WTC11 (cell line): Measurements from ENCODE around the gene GPATCH4. TPM values are rescaled to one million over a fixed set of nuclear protein-coding genes. Genes with fewer than 3 reads are reported as not detected.

Experiments used
- ATAC-seq: fragments of 200-7000 bp; cut with Tn5 transposase; 2 replicates; pipeline ENCODE4 v1.10.0; 2021; ENCODE audit warnings: mild to moderate bottlenecking, moderate library complexity
- CTCF ChIA-PET: fragments of 300-600 bp; sonication (Branson Sonifier 250); formaldehyde crosslinking; loops from one replicate; lab custom pipeline; 2021; ENCODE audit warnings: antibody characterized with exemption; lab: Charles Lee
- POLR2A ChIA-PET: fragments of 350-600 bp; sonication (Branson Sonifier 250); formaldehyde crosslinking; loops from one replicate; lab custom pipeline; 2021; ENCODE audit warnings: antibody characterized with exemption; lab: Charles Lee
- DNase-seq: peaks from one replicate; pipeline ENCODE4 v3.0.0; 2021; ENCODE audit warnings: low spot score
- H3K27ac Mint-ChIP-seq: 2 replicates; pipeline ENCODE4 v1.8.0; 2021; ENCODE audit warnings: mixed read lengths
- H3K27me3 Mint-ChIP-seq: 2 replicates; pipeline ENCODE4 v1.8.0; 2021; ENCODE audit warnings: low read depth, mild to moderate bottlenecking, moderate library complexity, mixed read lengths
- H3K36me3 Mint-ChIP-seq: 2 replicates; pipeline ENCODE4 v1.8.0; 2021; ENCODE audit warnings: mixed read lengths
- H3K4me1 Mint-ChIP-seq: 2 replicates; pipeline ENCODE4 v1.8.0; 2022; ENCODE audit warnings: mixed read lengths
- H3K4me3 Mint-ChIP-seq: 2 replicates; pipeline ENCODE4 v1.8.0; 2021; ENCODE audit warnings: mild to moderate bottlenecking, moderate library complexity, mixed read lengths
- H3K9me3 Mint-ChIP-seq: 2 replicates; pipeline ENCODE4 v1.8.0; 2021; ENCODE audit warnings: mixed read lengths
- AFF4 ChIP-seq: sonication (generic); formaldehyde crosslinking; IDR thresholded peaks from 2 replicates; pipeline ENCODE4 v1.8.1; 2023; ENCODE audit warnings: mild to moderate bottlenecking, missing genetic modification reagents, borderline replicate concordance
- CBFB ChIP-seq: sonication (generic); formaldehyde crosslinking; IDR thresholded peaks from 2 replicates; pipeline ENCODE4 v1.8.1; 2022; ENCODE audit warnings: mild to moderate bottlenecking, low read depth, missing genetic modification reagents
- HMGXB4 ChIP-seq: sonication (generic); formaldehyde crosslinking; IDR thresholded peaks from 2 replicates; pipeline ENCODE4 v1.8.1; 2023; ENCODE audit warnings: mild to moderate bottlenecking, moderate library complexity, missing genetic modification reagents
- IRF1 ChIP-seq: sonication (generic); formaldehyde crosslinking; IDR thresholded peaks from 2 replicates; pipeline ENCODE4 v1.8.0; 2023; ENCODE audit warnings: missing genetic modification reagents
- JUN ChIP-seq: sonication (generic); formaldehyde crosslinking; IDR thresholded peaks from 2 replicates; pipeline ENCODE4 v1.8.0; 2023; ENCODE audit warnings: mild to moderate bottlenecking, missing genetic modification reagents
- NFATC4 ChIP-seq: fragments of 250-450 bp; sonication (Bioruptor Pico); IDR thresholded peaks from 2 replicates; pipeline ENCODE4 v1.9.0; 2021; ENCODE audit warnings: mild to moderate bottlenecking
- PRDM15 ChIP-seq: sonication (generic); formaldehyde crosslinking; IDR thresholded peaks from 2 replicates; pipeline ENCODE4 v1.8.0; 2022; ENCODE audit warnings: missing genetic modification reagents
- RORB ChIP-seq: fragments of 250-450 bp; sonication (Bioruptor Pico); IDR thresholded peaks from 2 replicates; pipeline ENCODE4 v1.9.0; 2021; ENCODE audit warnings: mild to moderate bottlenecking
- SMAD3 ChIP-seq: sonication (generic); formaldehyde crosslinking; IDR thresholded peaks from 2 replicates; pipeline ENCODE4 v1.8.0; 2022; ENCODE audit warnings: missing genetic modification reagents, mild to moderate bottlenecking, borderline replicate concordance
- TEAD4 ChIP-seq: sonication (generic); formaldehyde crosslinking; IDR thresholded peaks from 2 replicates; pipeline ENCODE4 v1.8.0; 2022; ENCODE audit warnings: mild to moderate bottlenecking, missing genetic modification reagents
- USF2 ChIP-seq: sonication (generic); formaldehyde crosslinking; IDR thresholded peaks from 2 replicates; pipeline ENCODE4 v1.8.1; 2023; ENCODE audit warnings: mild to moderate bottlenecking, missing genetic modification reagents, moderate library complexity
- ZNF281 ChIP-seq: sonication (generic); formaldehyde crosslinking; IDR thresholded peaks from 2 replicates; pipeline ENCODE4 v1.8.0; 2023; ENCODE audit warnings: mild to moderate bottlenecking, missing genetic modification reagents
- total RNA-seq: library from RNA; stranded (reverse); gene quantifications from 3 replicates; pipeline ENCODE4 v1.2.3, GENCODE V29; 2021
- TF ChIP-seq, protein P1 (sequence below): sonication (generic); formaldehyde crosslinking; IDR thresholded peaks from 2 replicates; pipeline ENCODE4 v1.8.0; 2022; ENCODE audit warnings: mild to moderate bottlenecking, missing genetic modification reagents
- TF ChIP-seq, protein P2 (sequence below): fragments of 250-450 bp; sonication (Bioruptor Pico); conservative IDR thresholded peaks from 2 replicates; pipeline ENCODE4 v1.9.0; 2021; ENCODE audit warnings: mild to moderate bottlenecking

Gene GPATCH4
- total RNA-seq, 1 experiment from 2014 or later = 50.1 TPM

- no peaks in the 10 kb centered on the region for H3K36me3 Mint-ChIP-seq
- peaks cover 13% of the 10 kb centered on the region for H3K4me1 Mint-ChIP-seq
- ATAC-seq = no peak
- ChIA-PET POLR2A (interaction anchor here (0.7 kb wide), 1 partner anchor 70 kb away, joined by 3 read pairs; no protein-coding TSS in a partner anchor), CTCF (interaction anchor here (0.7 to 13.2 kb wide), 13 partner anchors 9 to 305 kb away, joined by 3 to 365 read pairs (median 18); partner anchors contain the start of genes BCAN, GPATCH4 and NES)
- no peak overlapping the region for H3K27ac Mint-ChIP-seq
- H3K4me3 Mint-ChIP-seq = peak overlapping the region; percentile 38
- no peak for DNase-seq
- TF ChIP-seq SMAD3 (CRISPR knock-in tag) (no peak), AFF4 (CRISPR knock-in tag) (no peak), JUN (CRISPR knock-in tag) (no peak), ZNF281 (CRISPR knock-in tag) (no peak)
- no peaks in the 10 kb centered on the region for H3K9me3 Mint-ChIP-seq
- peaks cover 82% of the 10 kb centered on the region for H3K27me3 Mint-ChIP-seq
These were observed 21.5 kb upstream of the GPATCH4 start for GRCh38 chr1:156622581-156623297.

- Mint-ChIP-seq H3K9me3 (no peaks in the 10 kb centered on the region), H3K4me1 (peaks cover 7% of the 10 kb centered on the region), H3K27me3 (peaks cover 59% of the 10 kb centered on the region), H3K36me3 (no peaks in the 10 kb centered on the region), H3K4me3 (no peak overlapping the region), H3K27ac (no peak overlapping the region)
- POLR2A ChIA-PET = interaction anchor here (0.8 to 1.1 kb wide), 3 partner anchors 11 to 121 kb away, joined by 3 to 4 read pairs (median 3); no protein-coding TSS in a partner anchor
- CTCF ChIA-PET = interaction anchor here (0.5 to 13.2 kb wide), 52 partner anchors 8 to 308 kb away, joined by 3 to 365 read pairs (median 4); partner anchors contain the start of genes BCAN, CRABP2, LRRC71 and MEF2D
- DNase-seq (no peak), ATAC-seq (no peak)
- TF ChIP-seq NFATC4 (CRISPR knock-in tag) (no peak), HMGXB4 (CRISPR knock-in tag) (no peak), USF2 (CRISPR knock-in tag) (no peak), PRDM15 (CRISPR knock-in tag) (no peak), CBFB (CRISPR knock-in tag) (no peak), IRF1 (CRISPR knock-in tag) (no peak), RORB (CRISPR knock-in tag) (no peak), TEAD4 (CRISPR knock-in tag) (no peak)
- TF ChIP-seq, protein P1, sequence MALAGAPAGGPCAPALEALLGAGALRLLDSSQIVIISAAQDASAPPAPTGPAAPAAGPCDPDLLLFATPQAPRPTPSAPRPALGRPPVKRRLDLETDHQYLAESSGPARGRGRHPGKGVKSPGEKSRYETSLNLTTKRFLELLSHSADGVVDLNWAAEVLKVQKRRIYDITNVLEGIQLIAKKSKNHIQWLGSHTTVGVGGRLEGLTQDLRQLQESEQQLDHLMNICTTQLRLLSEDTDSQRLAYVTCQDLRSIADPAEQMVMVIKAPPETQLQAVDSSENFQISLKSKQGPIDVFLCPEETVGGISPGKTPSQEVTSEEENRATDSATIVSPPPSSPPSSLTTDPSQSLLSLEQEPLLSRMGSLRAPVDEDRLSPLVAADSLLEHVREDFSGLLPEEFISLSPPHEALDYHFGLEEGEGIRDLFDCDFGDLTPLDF (CRISPR knock-in tag) = no peak
- TF ChIP-seq, protein P2, sequence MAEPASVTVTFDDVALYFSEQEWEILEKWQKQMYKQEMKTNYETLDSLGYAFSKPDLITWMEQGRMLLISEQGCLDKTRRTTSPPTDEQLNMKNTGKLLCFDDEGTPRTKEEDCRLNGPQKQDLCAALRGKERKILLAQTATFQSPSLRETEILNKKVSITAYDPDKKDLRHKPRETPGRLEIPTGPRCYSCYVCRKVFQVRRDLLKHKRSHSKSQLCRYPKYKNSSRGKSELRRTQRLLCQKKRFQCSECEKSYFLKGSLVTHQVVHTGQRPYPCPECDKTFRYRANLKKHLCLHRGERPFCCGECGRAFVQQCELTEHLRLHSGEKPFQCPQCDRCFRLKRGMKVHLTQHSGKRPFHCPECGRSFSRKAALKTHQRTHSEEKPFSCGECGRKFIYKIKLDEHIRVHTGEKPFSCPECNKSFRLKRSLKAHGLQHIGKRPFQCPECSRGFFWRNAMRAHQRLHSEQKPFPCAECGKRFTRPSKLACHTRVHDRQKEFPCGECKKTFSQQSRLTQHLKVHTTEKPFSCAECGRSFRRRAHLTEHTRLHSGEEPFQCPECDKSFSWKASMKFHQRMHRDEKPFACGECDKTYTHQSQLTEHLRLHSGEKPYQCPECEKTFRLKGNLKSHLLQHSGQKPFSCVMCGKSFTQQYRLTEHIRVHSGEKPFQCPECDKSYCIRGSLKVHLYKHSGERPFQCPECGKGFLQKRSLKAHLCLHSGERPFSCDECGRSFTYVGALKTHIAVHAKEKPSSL (CRISPR knock-in tag) = no peak
These were observed 18.3 kb upstream of the GPATCH4 start for GRCh38 chr1:156619582-156619955.
